A673 (cell line): Measurements from ENCODE around the gene UBXN11. TPM values are rescaled to one million over a fixed set of nuclear protein-coding genes. Genes with fewer than 3 reads are reported as not detected.

Source experiments
- BruUV-seq: library from RNA; stranded (reverse); fragments of 400-500 nt; replicated peaks from 2 replicates; lab custom pipeline; 2021; lab: Mats Ljungman, UMichigan
- CTCF ChIA-PET: fragments of 300-600 bp; sonication (Branson Sonifier 250); formaldehyde crosslinking; loops from one replicate; lab custom pipeline; 2022; ENCODE audit warnings: antibody characterized with exemption; lab: Charles Lee
- POLR2A ChIA-PET: fragments of 300-600 bp; sonication (Branson Sonifier 250); formaldehyde crosslinking; loops from one replicate; lab custom pipeline; 2022; ENCODE audit warnings: antibody characterized with exemption; ENCODE audit not compliant: low non-redundant PET; lab: Charles Lee
- DNase-seq: peaks from one replicate; pipeline ENCODE4 v3.0.0-alpha.2; 2015; ENCODE audit warnings: low spot score
- H3K27ac ChIP-seq: fragments of 200-600 bp; sonication (generic); 2 replicates; pipeline ENCODE4 v1.5.1; 2016; ENCODE audit warnings: mixed run types, low read depth, mild to moderate bottlenecking, mixed read lengths, antibody characterized with exemption, low read length; ENCODE audit not compliant: poor library complexity, severe bottlenecking
- H3K27me3 ChIP-seq: fragments of 200-600 bp; sonication (generic); replicated peaks from 2 replicates; pipeline ENCODE4 v1.6.1; 2017; ENCODE audit warnings: mixed run types, low read depth, mild to moderate bottlenecking, mixed read lengths, antibody characterized with exemption, low read length; ENCODE audit not compliant: insufficient read depth, poor library complexity
- H3K36me3 ChIP-seq: fragments of 200-600 bp; sonication (generic); 2 replicates; pipeline ENCODE4 v1.6.1; 2016; ENCODE audit warnings: mixed run types, mild to moderate bottlenecking, mixed read lengths, antibody characterized with exemption, low read length; ENCODE audit not compliant: insufficient read depth, poor library complexity, severe bottlenecking
- H3K4me1 ChIP-seq: fragments of 200-600 bp; sonication (generic); 2 replicates; pipeline ENCODE4 v1.6.1; 2017; ENCODE audit warnings: mixed run types, mild to moderate bottlenecking, mixed read lengths, antibody characterized with exemption, low read length; ENCODE audit not compliant: insufficient read depth, poor library complexity, severe bottlenecking
- H3K4me3 ChIP-seq: fragments of 200-600 bp; sonication (generic); 2 replicates; pipeline ENCODE4 v1.5.1; 2016; ENCODE audit warnings: low read depth, mixed run types, mild to moderate bottlenecking, mixed read lengths, low read length; ENCODE audit not compliant: poor library complexity, severe bottlenecking
- H3K9me3 ChIP-seq: fragments of 200-600 bp; sonication (generic); 2 replicates; pipeline ENCODE4 v1.6.1; 2016; ENCODE audit warnings: mixed run types, low read depth, mild to moderate bottlenecking, mixed read lengths, antibody characterized with exemption, low read length; ENCODE audit not compliant: poor library complexity, severe bottlenecking
- EZH2 ChIP-seq: fragments of 200-600 bp; sonication (generic); IDR thresholded peaks from 2 replicates; pipeline ENCODE4 v1.6.1; 2017; ENCODE audit warnings: borderline replicate concordance, low read depth, mild to moderate bottlenecking, mixed read lengths, antibody characterized with exemption, low read length; ENCODE audit not compliant: poor library complexity, severe bottlenecking
- intact Hi-C: fragments of 100-400 bp; cut with micrococcal nuclease; formaldehyde crosslinking; loops from one replicate; pipeline ENCODE4 v1.10.0; 2022; ENCODE audit not compliant: unreplicated experiment
- total RNA-seq: library from RNA; stranded (reverse); gene quantifications from 2 replicates; pipeline ENCODE4 v1.2.3, GENCODE V29; 2021
- TF ChIP-seq, protein P1 (sequence below): fragments of 300-800, 200-600 bp; sonication (generic); conservative IDR thresholded peaks from 2 replicates; pipeline ENCODE4 v1.5.1; 2017; ENCODE audit warnings: low read depth, mild to moderate bottlenecking, antibody characterized with exemption, low read length, moderate library complexity, mixed read lengths

Gene UBXN11
- total RNA-seq, 1 experiment from 2014 or later: 22.1 TPM

DNA sequence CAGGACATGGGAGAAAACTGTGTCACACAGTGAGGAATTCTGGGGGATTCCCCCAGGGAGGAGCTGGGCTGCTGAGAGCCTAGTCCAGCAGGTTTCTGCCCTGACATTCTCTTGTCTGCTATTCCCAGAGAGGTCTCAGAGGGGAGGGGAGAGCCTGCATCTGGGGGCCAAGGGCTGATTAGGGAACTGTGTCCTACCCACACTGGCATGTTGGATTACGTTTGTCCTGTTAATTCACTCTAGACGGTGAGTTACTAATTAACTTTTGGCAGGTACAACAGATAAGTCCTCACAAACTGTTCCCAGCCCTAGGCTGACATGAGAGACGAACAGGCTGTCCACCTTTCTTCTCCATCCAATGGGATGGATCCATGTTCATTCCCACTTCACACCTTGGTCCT is 29.2 kb downstream of the UBXN11 start:
- no peak overlapping the region for H3K4me3 ChIP-seq
- TF ChIP-seq, protein P1, sequence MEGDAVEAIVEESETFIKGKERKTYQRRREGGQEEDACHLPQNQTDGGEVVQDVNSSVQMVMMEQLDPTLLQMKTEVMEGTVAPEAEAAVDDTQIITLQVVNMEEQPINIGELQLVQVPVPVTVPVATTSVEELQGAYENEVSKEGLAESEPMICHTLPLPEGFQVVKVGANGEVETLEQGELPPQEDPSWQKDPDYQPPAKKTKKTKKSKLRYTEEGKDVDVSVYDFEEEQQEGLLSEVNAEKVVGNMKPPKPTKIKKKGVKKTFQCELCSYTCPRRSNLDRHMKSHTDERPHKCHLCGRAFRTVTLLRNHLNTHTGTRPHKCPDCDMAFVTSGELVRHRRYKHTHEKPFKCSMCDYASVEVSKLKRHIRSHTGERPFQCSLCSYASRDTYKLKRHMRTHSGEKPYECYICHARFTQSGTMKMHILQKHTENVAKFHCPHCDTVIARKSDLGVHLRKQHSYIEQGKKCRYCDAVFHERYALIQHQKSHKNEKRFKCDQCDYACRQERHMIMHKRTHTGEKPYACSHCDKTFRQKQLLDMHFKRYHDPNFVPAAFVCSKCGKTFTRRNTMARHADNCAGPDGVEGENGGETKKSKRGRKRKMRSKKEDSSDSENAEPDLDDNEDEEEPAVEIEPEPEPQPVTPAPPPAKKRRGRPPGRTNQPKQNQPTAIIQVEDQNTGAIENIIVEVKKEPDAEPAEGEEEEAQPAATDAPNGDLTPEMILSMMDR: no peak
- no peak for TF ChIP-seq EZH2
- no peaks in the 10 kb centered on the region for H3K9me3 ChIP-seq
- peak overlapping the region; percentile 75 for H3K27ac ChIP-seq
- no peak for DNase-seq
- H3K4me1 ChIP-seq: peaks cover 51% of the 10 kb centered on the region
- H3K36me3 ChIP-seq: peaks cover 33% of the 10 kb centered on the region
- no TSS peak for BruUV-seq
- ChIA-PET POLR2A (no interaction called here), CTCF (interaction anchor here (1.0 kb wide), 1 partner anchor 172 kb away, joined by 3 read pairs; no protein-coding TSS in a partner anchor)
- intact Hi-C loops: loop anchor here (5.0 kb wide), 1 partner anchor 40 kb away; no protein-coding TSS in a partner anchor
- no peaks in the 10 kb centered on the region for H3K27me3 ChIP-seq

DNA sequence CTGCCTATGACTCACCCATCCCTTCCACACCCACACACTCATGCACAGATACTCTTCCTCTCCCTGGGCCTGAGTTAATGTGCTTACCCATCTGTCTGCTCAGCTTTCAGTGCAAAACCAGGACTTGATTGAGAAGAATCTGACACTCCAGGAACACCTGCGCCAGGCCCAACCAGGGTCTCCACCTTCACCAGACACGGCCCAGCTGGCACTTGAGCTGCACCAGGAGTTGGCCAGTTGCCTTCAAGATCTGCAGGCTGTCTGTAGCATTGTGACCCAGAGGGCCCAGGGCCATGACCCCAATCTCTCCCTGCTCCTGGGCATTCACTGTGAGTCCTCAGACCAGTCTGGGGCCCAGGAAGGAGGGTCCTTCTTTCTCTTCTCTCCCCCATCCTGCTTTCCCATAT is 30.0 kb downstream of the UBXN11 start:
- no peak overlapping the region for H3K4me3 ChIP-seq
- intact Hi-C loops: loop anchor here (5.0 kb wide), 1 partner anchor 39 kb away; no protein-coding TSS in a partner anchor
- POLR2A ChIA-PET: no interaction called here
- CTCF ChIA-PET: interaction anchor here (1.0 to 1.6 kb wide), 6 partner anchors 8 to 172 kb away, joined by 3 to 9 read pairs (median 4); partner anchors contain the start of gene CEP85
- H3K4me1 ChIP-seq: peaks cover 43% of the 10 kb centered on the region
- H3K36me3 ChIP-seq: peaks cover 41% of the 10 kb centered on the region
- no TSS peak for BruUV-seq
- TF ChIP-seq, protein P1: no peak
- no peak for TF ChIP-seq EZH2
- no peaks in the 10 kb centered on the region for H3K27me3 ChIP-seq
- peak overlapping the region; percentile 75 for H3K27ac ChIP-seq
- DNase-seq: no peak
- no peaks in the 10 kb centered on the region for H3K9me3 ChIP-seq

DNA sequence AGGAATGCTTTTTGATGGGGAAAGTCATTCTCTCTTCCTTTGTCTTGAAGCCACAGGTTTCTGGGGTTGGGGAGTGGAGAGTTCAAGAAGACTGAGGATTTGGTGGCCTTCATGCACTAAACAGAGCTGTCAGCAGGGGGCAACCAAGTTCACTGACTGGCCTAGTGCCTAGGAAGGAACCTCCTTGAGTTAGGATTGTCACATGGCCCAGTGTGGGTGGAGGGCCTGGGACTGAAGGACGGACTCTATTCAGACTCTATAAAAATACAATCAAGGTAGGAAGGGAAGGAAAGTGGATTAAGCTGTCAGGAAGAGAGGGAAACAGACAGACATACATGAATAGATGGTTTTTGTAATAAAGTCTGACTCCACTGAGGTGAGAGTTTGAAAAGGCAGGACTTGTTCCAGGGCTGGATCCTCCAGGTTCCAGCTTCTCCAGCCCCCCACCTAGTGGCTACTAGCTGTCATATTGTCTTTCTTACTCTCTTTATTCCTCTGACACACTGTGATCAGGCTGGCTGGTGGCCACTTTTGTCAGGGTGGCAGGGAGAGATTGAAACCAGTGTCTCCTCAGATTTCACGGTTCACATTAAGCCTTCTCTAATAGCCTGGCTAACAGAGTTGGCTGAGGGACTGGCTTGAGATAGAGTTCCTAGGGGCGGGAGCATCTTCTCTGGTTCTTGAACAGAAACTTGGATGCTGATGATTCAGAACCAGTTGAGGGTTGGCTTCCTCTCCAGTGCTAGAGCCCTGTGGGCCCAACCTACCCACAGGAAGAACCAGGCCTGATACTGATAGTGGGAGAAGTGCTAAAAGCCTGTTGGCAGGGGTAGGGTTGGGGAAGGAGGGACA is 30.6 kb downstream of the UBXN11 start:
- CTCF ChIA-PET: interaction anchor here (0.5 to 1.6 kb wide), 6 partner anchors 9 to 171 kb away, joined by 3 to 9 read pairs (median 4); partner anchors contain the start of gene CEP85
- no TSS peak for BruUV-seq
- no peaks in the 10 kb centered on the region for H3K27me3 ChIP-seq
- H3K4me1 ChIP-seq: peaks cover 38% of the 10 kb centered on the region
- peak overlapping the region; percentile 75 for H3K27ac ChIP-seq
- no peaks in the 10 kb centered on the region for H3K9me3 ChIP-seq
- peak; percentile 94 for DNase-seq
- H3K36me3 ChIP-seq: peaks cover 47% of the 10 kb centered on the region
- POLR2A ChIA-PET: interaction anchor here (0.7 kb wide), 1 partner anchor 106 kb away, joined by 5 read pairs; no protein-coding TSS in a partner anchor
- TF ChIP-seq, protein P1: peak; percentile 71
- TF ChIP-seq EZH2: no peak
- H3K4me3 ChIP-seq: no peak overlapping the region
- intact Hi-C loops: loop anchor here (5.0 kb wide), 1 partner anchor 39 kb away; no protein-coding TSS in a partner anchor
